Stimulated activated CD8-positive, alpha-beta memory T cell treated with anti-CD3 and anti-CD28 coated beads, Interleukin-7, amount 100 ng/mL, for 1 hour (primary cell): ENCODE data around the gene CLK3.
"Not testable (repeated sequence)": the region's sequence is repeated elsewhere in the genome, so short reads cannot be mapped to it uniquely, and the experiment has no call there.

Experiments
- DNase-seq, 2 donors: peaks; one replicate each; pipeline ENCODE4 v3.0.0-alpha.2; 2020; ENCODE audit warnings: low read depth in 2 of 2

The CLK3 gene

GRCh38 chr15:74615508-74616365, at the start of gene CLK3:
CLK3 (plus strand) TSS chr15:74615836; CDS start chr15:74619197, 3,361 bp downstream.
- DNase-seq: peak; percentile 90 to 92

- DNase-seq: no peak
Observed at GRCh38 chr15:74568594-74568993, 47.0 kb upstream of the CLK3 start.

- DNase-seq: no peak
Observed at GRCh38 chr15:74569731-74570070, 45.9 kb upstream of the CLK3 start.

GRCh38 chr15:74571191-74571590, 44.4 kb upstream of the CLK3 start:
- DNase-seq: no peak

GRCh38 chr15:74573987-74574386, 41.6 kb upstream of the CLK3 start:
- no peak for DNase-seq

GRCh38 chr15:74578496-74578994, 37.1 kb upstream of the CLK3 start:
- DNase-seq: no peak

GRCh38 chr15:74579001-74579400, 36.6 kb upstream of the CLK3 start:
- no peak for DNase-seq

- DNase-seq: no peak
Observed at GRCh38 chr15:74580538-74581350, 34.9 kb upstream of the CLK3 start.

GRCh38 chr15:74584204-74584603, 31.4 kb upstream of the CLK3 start:
- DNase-seq: no peak

- DNase-seq: no peak
Observed at GRCh38 chr15:74584779-74585178, 30.9 kb upstream of the CLK3 start.

- DNase-seq: no peak
Observed at GRCh38 chr15:74585191-74585590, 30.4 kb upstream of the CLK3 start.

GRCh38 chr15:74585857-74586256, 29.8 kb upstream of the CLK3 start:
- no peak for DNase-seq

- no peak for DNase-seq
Observed at GRCh38 chr15:74589826-74590225, 25.8 kb upstream of the CLK3 start.

- DNase-seq: no peak
Observed at GRCh38 chr15:74592222-74592621, 23.4 kb upstream of the CLK3 start.

GRCh38 chr15:74593122-74593521, 22.5 kb upstream of the CLK3 start:
- no peak for DNase-seq

- DNase-seq: no peak
Observed at GRCh38 chr15:74594455-74594854, 21.2 kb upstream of the CLK3 start.

GRCh38 chr15:74595271-74595670, 20.4 kb upstream of the CLK3 start:
- no peak for DNase-seq

GRCh38 chr15:74596736-74597135, 18.9 kb upstream of the CLK3 start:
- not testable (repeated sequence) for DNase-seq

- not testable (repeated sequence) for DNase-seq
Observed at GRCh38 chr15:74597146-74597705, 18.4 kb upstream of the CLK3 start.

GRCh38 chr15:74598126-74598842, 17.4 kb upstream of the CLK3 start:
- DNase-seq: peak; percentile 71 to 78

- DNase-seq: no peak
Observed at GRCh38 chr15:74599156-74599555, 16.5 kb upstream of the CLK3 start.
